Astrocyte (in vitro differentiated cells and primary cell): Measurements from ENCODE around the gene GOLGA6C. TPM values are rescaled to one million over a fixed set of nuclear protein-coding genes. Genes with fewer than 3 reads are reported as not detected.
"Not testable (repeated sequence)": the region's sequence is repeated elsewhere in the genome, so short reads cannot be mapped to it uniquely, and the experiment has no call there.

Experiments
- DNase-seq: peaks from one replicate; pipeline ENCODE4 v3.0.0-alpha.2; 2010; ENCODE audit warnings: low read depth
- FAIRE-seq: peaks from 2 replicates; lab custom pipeline; 2011; peaks lifted over from hg19 to GRCh38; lab: Jason Lieb, UNC
- H2AFZ ChIP-seq: 2 replicates; pipeline ENCODE4 v1.6.0; 2012; ENCODE audit warnings: low read depth, low read length, inconsistent platforms
- H3K27ac ChIP-seq: 2 replicates; pipeline ENCODE4 v1.5.1; 2011; ENCODE audit warnings: low read depth, low read length, inconsistent platforms
- H3K27me3 ChIP-seq: 2 replicates; pipeline ENCODE4 v1.6.0; 2011; ENCODE audit warnings: low read length, inconsistent platforms; ENCODE audit not compliant: insufficient read depth
- H3K36me3 ChIP-seq: 2 replicates; pipeline ENCODE4 v1.5.1; 2011; ENCODE audit warnings: low read length, inconsistent platforms; ENCODE audit not compliant: insufficient read depth
- H3K4me1 ChIP-seq: 2 replicates; pipeline ENCODE4 v1.5.1; 2011; ENCODE audit warnings: low read length, inconsistent platforms; ENCODE audit not compliant: insufficient read depth
- H3K4me2 ChIP-seq: 2 replicates; pipeline ENCODE4 v1.6.0; 2012; ENCODE audit warnings: low read length, inconsistent platforms
- H3K4me3 ChIP-seq: 2 replicates; pipeline ENCODE4 v1.5.1; 2011; ENCODE audit warnings: low read depth, mild to moderate bottlenecking, low read length, inconsistent platforms; ENCODE audit not compliant: insufficient read depth
- H3K79me2 ChIP-seq: 2 replicates; pipeline ENCODE4 v1.6.0; 2012; ENCODE audit warnings: mild to moderate bottlenecking, low read length, inconsistent platforms; ENCODE audit not compliant: insufficient read depth
- H3K9ac ChIP-seq: 2 replicates; pipeline ENCODE4 v1.6.0; 2012; ENCODE audit warnings: mild to moderate bottlenecking, low read length, inconsistent platforms
- H3K9me3 ChIP-seq: 2 replicates; pipeline ENCODE4 v1.5.1; 2012; ENCODE audit warnings: low read depth, mild to moderate bottlenecking, low read length, inconsistent platforms; ENCODE audit not compliant: insufficient read depth
- H4K20me1 ChIP-seq: 2 replicates; pipeline ENCODE4 v1.6.0; 2012; ENCODE audit warnings: low read length, inconsistent platforms; ENCODE audit not compliant: insufficient read depth
- H3K27ac Mint-ChIP-seq: one replicate; pipeline ENCODE4 v1.8.0; 2021; ENCODE audit warnings: mild to moderate bottlenecking, mixed read lengths; ENCODE audit not compliant: unreplicated experiment
- H3K27me3 Mint-ChIP-seq: one replicate; pipeline ENCODE4 v1.8.0; 2021; ENCODE audit warnings: low read depth, mixed read lengths; ENCODE audit not compliant: unreplicated experiment
- H3K36me3 Mint-ChIP-seq: one replicate; pipeline ENCODE4 v1.8.0; 2021; ENCODE audit warnings: low read depth, mixed read lengths; ENCODE audit not compliant: unreplicated experiment
- H3K4me1 Mint-ChIP-seq: one replicate; pipeline ENCODE4 v1.8.0; 2021; ENCODE audit warnings: low read depth, mixed read lengths; ENCODE audit not compliant: unreplicated experiment
- H3K4me3 Mint-ChIP-seq: one replicate; pipeline ENCODE4 v1.8.0; 2021; ENCODE audit warnings: mild to moderate bottlenecking, moderate library complexity, mixed read lengths; ENCODE audit not compliant: unreplicated experiment
- H3K9me3 Mint-ChIP-seq: one replicate; pipeline ENCODE4 v1.8.0; 2021; ENCODE audit warnings: mild to moderate bottlenecking, mixed read lengths; ENCODE audit not compliant: unreplicated experiment
- CTCF ChIP-seq: IDR thresholded peaks from 2 replicates; pipeline ENCODE4 v1.5.1; 2011; ENCODE audit warnings: low read depth, mild to moderate bottlenecking, inconsistent platforms, low read length, moderate library complexity; ENCODE audit not compliant: insufficient read depth
- EZH2 ChIP-seq: IDR thresholded peaks from 2 replicates; pipeline ENCODE4 v1.6.1; 2012; ENCODE audit warnings: mild to moderate bottlenecking, low read length, inconsistent platforms; ENCODE audit not compliant: insufficient read depth
- total RNA-seq: library from RNA; stranded (reverse); gene quantifications from 2 replicates; pipeline ENCODE4 v1.2.1, GENCODE V29; 2021

Gene GOLGA6C
- total RNA-seq, 1 donor from 2014 or later: not detected

DNA sequence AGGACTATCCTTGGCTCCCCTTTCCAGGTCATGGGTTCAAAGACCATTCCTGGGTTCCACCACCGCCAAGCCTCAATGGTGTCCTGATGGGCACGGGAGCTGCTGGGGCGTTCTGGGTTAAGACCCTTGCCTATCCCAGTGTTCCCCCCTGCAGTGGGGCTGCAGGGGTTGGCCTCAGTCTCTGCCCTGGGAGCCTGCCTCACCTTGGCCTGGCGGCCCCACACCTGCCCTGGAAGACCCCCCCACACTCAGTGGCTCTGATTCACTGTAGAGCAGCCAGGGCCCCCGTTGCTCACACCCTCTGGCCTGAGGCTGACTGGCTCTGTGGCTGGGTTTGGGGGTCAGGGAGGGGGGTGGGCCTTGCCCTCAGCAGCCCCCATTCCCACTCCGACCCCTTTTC, 34.4 kb upstream of the GOLGA6C start:
- no peaks in the 10 kb centered on the region for H3K36me3 ChIP-seq
- no peak for FAIRE-seq
- no peaks in the 10 kb centered on the region for H4K20me1 ChIP-seq
- H3K4me2 ChIP-seq: no peak overlapping the region
- H3K27me3 ChIP-seq: no peaks in the 10 kb centered on the region
- TF ChIP-seq EZH2: no peak
- no peak for TF ChIP-seq CTCF
- H3K4me1 ChIP-seq: no peaks in the 10 kb centered on the region
- H3K9me3 ChIP-seq: no peaks in the 10 kb centered on the region
- Mint-ChIP-seq H3K9me3 (peaks cover 2% of the 10 kb centered on the region), H3K27me3 (peaks cover 43% of the 10 kb centered on the region), H3K36me3 (no peaks in the 10 kb centered on the region), H3K27ac (no peak overlapping the region), H3K4me1 (no peaks in the 10 kb centered on the region), H3K4me3 (no peak overlapping the region)
- H2AFZ ChIP-seq: no peak overlapping the region
- H3K79me2 ChIP-seq: no peaks in the 10 kb centered on the region
- no peak overlapping the region for H3K4me3 ChIP-seq
- no peak overlapping the region for H3K9ac ChIP-seq
- no peak overlapping the region for H3K27ac ChIP-seq
- DNase-seq: no peak

DNA sequence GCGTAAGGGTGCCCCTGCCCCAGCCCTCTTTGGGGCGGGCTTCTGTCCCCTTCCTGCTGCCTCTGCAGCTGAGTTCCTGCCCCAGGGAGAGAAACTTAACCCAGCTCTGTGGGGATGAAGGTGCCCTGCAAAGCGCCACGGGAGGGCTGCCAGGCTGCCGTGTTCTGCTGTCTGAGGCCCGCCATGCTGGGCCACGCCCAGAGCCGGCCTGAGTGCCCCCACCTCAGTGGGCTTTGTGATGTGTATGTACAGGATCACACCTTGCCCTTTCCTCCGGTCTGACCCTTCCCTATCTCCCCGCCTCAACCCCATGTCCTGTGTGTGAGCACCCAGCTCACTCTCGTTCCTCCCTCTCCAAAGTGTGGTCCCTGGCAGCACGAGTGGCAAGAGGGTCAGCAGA, 33.9 kb upstream of the GOLGA6C start:
- H3K27me3 ChIP-seq: no peaks in the 10 kb centered on the region
- no peak overlapping the region for H3K4me2 ChIP-seq
- no peaks in the 10 kb centered on the region for H3K9me3 ChIP-seq
- no peaks in the 10 kb centered on the region for H3K36me3 ChIP-seq
- H3K27ac Mint-ChIP-seq: no peak overlapping the region
- H3K27ac ChIP-seq: no peak overlapping the region
- H4K20me1 ChIP-seq: no peaks in the 10 kb centered on the region
- H3K4me1 Mint-ChIP-seq: peaks cover 1% of the 10 kb centered on the region
- H2AFZ ChIP-seq: no peak overlapping the region
- H3K27me3 Mint-ChIP-seq: peaks cover 40% of the 10 kb centered on the region
- no peak overlapping the region for H3K4me3 Mint-ChIP-seq
- H3K4me3 ChIP-seq: no peak overlapping the region
- H3K9ac ChIP-seq: no peak overlapping the region
- H3K79me2 ChIP-seq: no peaks in the 10 kb centered on the region
- no peaks in the 10 kb centered on the region for H3K36me3 Mint-ChIP-seq
- no peaks in the 10 kb centered on the region for H3K4me1 ChIP-seq
- no peak for DNase-seq
- H3K9me3 Mint-ChIP-seq: peaks cover 2% of the 10 kb centered on the region
- no peak for TF ChIP-seq CTCF
- no peak for TF ChIP-seq EZH2
- FAIRE-seq: no peak

GRCh38 chr15:75225102-75225836, 32.9 kb upstream of the GOLGA6C start:
- H3K27ac Mint-ChIP-seq: not testable (repeated sequence)

More at GRCh38 chr15:75225102-75225836, 32.9 kb upstream of the GOLGA6C start:
- not testable (repeated sequence) for H2AFZ ChIP-seq, H3K9ac ChIP-seq, H3K4me3 Mint-ChIP-seq, H3K9me3 Mint-ChIP-seq, H3K36me3 ChIP-seq, H3K79me2 ChIP-seq, DNase-seq, FAIRE-seq, H3K27ac ChIP-seq, H3K9me3 ChIP-seq, H3K4me2 ChIP-seq, H3K36me3 Mint-ChIP-seq, H3K4me3 ChIP-seq, H3K27me3 ChIP-seq, H3K4me1 ChIP-seq, H4K20me1 ChIP-seq, H3K4me1 Mint-ChIP-seq
- peaks cover 35% of the 10 kb centered on the region for H3K27me3 Mint-ChIP-seq
